PFSK-1 (cell line): ENCODE results near the gene ALKBH5.

Source experiments
- FOXP2 ChIP-seq: optimal IDR thresholded peaks from 2 replicates; pipeline ENCODE3; 2011; ENCODE audit warnings: borderline replicate concordance, control low read depth, inconsistent platforms; ENCODE audit not compliant: insufficient read depth; ENCODE audit errors: extremely low read length, extremely low read depth
- POLR2AphosphoS5 ChIP-seq: IDR thresholded peaks from 2 replicates; pipeline ENCODE4 v1.6.1; 2012; ENCODE audit warnings: low read depth, mild to moderate bottlenecking, control low read depth, low read length, moderate library complexity
- REST ChIP-seq, 2 experiments: IDR thresholded peaks; 2 replicates each; pipeline versions ENCODE4 v1.6.1 to v1.8.0; 2011 to 2012; ENCODE audit warnings: low read depth in 2 of 2, low read length in 2 of 2, control low read depth in 1 of 2, inconsistent platforms in 1 of 2, mild to moderate bottlenecking in 1 of 2, moderate library complexity in 1 of 2; ENCODE audit not compliant: insufficient read depth in 1 of 2
- SIN3A ChIP-seq: IDR thresholded peaks from 2 replicates; pipeline ENCODE4 v1.6.1; 2012; ENCODE audit warnings: mild to moderate bottlenecking, low read length, moderate library complexity, borderline replicate concordance; ENCODE audit not compliant: insufficient read depth
- TAF1 ChIP-seq: IDR thresholded peaks from 2 replicates; pipeline ENCODE4 v1.6.1; 2012; ENCODE audit warnings: low read length, control low read depth, borderline replicate concordance; ENCODE audit not compliant: insufficient read depth

Gene ALKBH5

GRCh38 chr17:18257268-18257981, 73.8 kb downstream of the ALKBH5 start:
- TF ChIP-seq REST (IDR thresholded peaks at IDR 0.05; ENCODE audit: insufficient read depth in 1 of 2, low read depth in 2 of 2, low read length in 2 of 2) (no peak), POLR2AphosphoS5 (no peak), TAF1 (no peak), SIN3A (no peak; the same call in 1 of the 2 replicates), FOXP2 (no peak)

- TF ChIP-seq TAF1 (peak; percentile 69; the same call in 1 of the 2 replicates), FOXP2 (no peak), POLR2AphosphoS5 (peak; percentile 60; the same call in 1 of the 2 replicates), SIN3A (0 out of 2 replicates have a peak, but pooled peaks have one; percentile 45), REST (IDR thresholded peaks at IDR 0.05; ENCODE audit: insufficient read depth in 1 of 2, low read depth in 2 of 2, low read length in 2 of 2) (no peak)
Observed at GRCh38 chr17:18257982-18258355, 74.3 kb downstream of the ALKBH5 start.

GRCh38 chr17:18258356-18259038, 74.9 kb downstream of the ALKBH5 start, which contains the start of gene FLII:
Gene FLII, minus strand, starts transcription at chr17:18258738. Its CDS starts 48 bp downstream, at chr17:18258690.
- TF ChIP-seq FOXP2 (peak; percentile 24), TAF1 (peak; percentile 15; the same call in 1 of the 2 replicates), POLR2AphosphoS5 (no peak), SIN3A (no peak), REST (IDR thresholded peaks at IDR 0.05; ENCODE audit: insufficient read depth in 1 of 2, low read depth in 2 of 2, low read length in 2 of 2) (no peak)
